GM18873 (cell line): ENCODE data around the gene PLIN1.
"Not testable (repeated sequence)": the region's sequence is repeated elsewhere in the genome, so short reads cannot be mapped to it uniquely, and the experiment has no call there.

ENCODE experiments used
- ATAC-seq: cut with Tn5 transposase; IDR thresholded peaks from one replicate; pipeline ENCODE4 v1.9.1; 2021; ENCODE audit warnings: mild to moderate bottlenecking, moderate library complexity, moderate number of reproducible peaks; ENCODE audit not compliant: unreplicated experiment, low FRiP score

The PLIN1 gene

GRCh38 chr15:89679212-89679611, at the start of gene PLIN1:
PLIN1 (minus strand) TSS chr15:89679367; CDS start chr15:89677489, 1,878 bp downstream.
- no peak for ATAC-seq

GRCh38 chr15:89728254-89728653, 49.1 kb upstream of the PLIN1 start:
- ATAC-seq: no peak

GRCh38 chr15:89725064-89725463, 45.9 kb upstream of the PLIN1 start:
- ATAC-seq: no peak

- no peak for ATAC-seq
Measured at GRCh38 chr15:89724621-89725020, 45.5 kb upstream of the PLIN1 start.

- no peak for ATAC-seq
Measured at GRCh38 chr15:89723031-89723430, 43.9 kb upstream of the PLIN1 start.

GRCh38 chr15:89714775-89715174, 35.6 kb upstream of the PLIN1 start:
- ATAC-seq: no peak

- no peak for ATAC-seq
Measured at GRCh38 chr15:89707577-89707976, 28.4 kb upstream of the PLIN1 start.

- ATAC-seq: no peak
Measured at GRCh38 chr15:89704411-89704810, 25.2 kb upstream of the PLIN1 start.

- ATAC-seq: no peak
Measured at GRCh38 chr15:89695198-89695597, 16.0 kb upstream of the PLIN1 start.

GRCh38 chr15:89693696-89694095, 14.5 kb upstream of the PLIN1 start:
- ATAC-seq: no peak

- no peak for ATAC-seq
Measured at GRCh38 chr15:89693091-89693490, 13.9 kb upstream of the PLIN1 start.

GRCh38 chr15:89690276-89691218, 11.4 kb upstream of the PLIN1 start, which contains the start of the genes PEX11A and WDR93:
PEX11A (minus strand) TSS chr15:89690754; CDS start chr15:89690632, 122 bp downstream.
WDR93 (plus strand) TSS chr15:89690811; CDS start chr15:89701747, 10,936 bp downstream.
- ATAC-seq: no peak

- not testable (repeated sequence) for ATAC-seq
Measured at GRCh38 chr15:89689930-89690275, 10.7 kb upstream of the PLIN1 start.

- ATAC-seq: no peak
Measured at GRCh38 chr15:89686522-89686921, 7.4 kb upstream of the PLIN1 start.

GRCh38 chr15:89685995-89686394, 6.8 kb upstream of the PLIN1 start:
- ATAC-seq: no peak

GRCh38 chr15:89681146-89681545, 2.0 kb upstream of the PLIN1 start:
- ATAC-seq: no peak

GRCh38 chr15:89680282-89680873, 1.2 kb upstream of the PLIN1 start:
- ATAC-seq: no peak

- ATAC-seq: no peak
Measured at GRCh38 chr15:89677381-89677780, 1.8 kb downstream of the PLIN1 start.

GRCh38 chr15:89675606-89676005, 3.6 kb downstream of the PLIN1 start:
- ATAC-seq: no peak

- no peak for ATAC-seq
Measured at GRCh38 chr15:89674526-89674925, 4.6 kb downstream of the PLIN1 start.

- ATAC-seq: no peak
Measured at GRCh38 chr15:89673165-89673512, 6.0 kb downstream of the PLIN1 start.
